ENCODE results near the gene FAHD2A. TPM values are rescaled to one million over a fixed set of nuclear protein-coding genes. Genes with fewer than 3 reads are reported as not detected.

Gene FAHD2A
- total and polyA plus RNA-seq, 2 of the 8 experiments (the other 6 are each of a cell fraction or from before 2014, with no cell fraction given), result 24.2 to 26.7 TPM

- DNase-seq (ENCODE audit: low read depth in 1 of 2, low spot score in 2 of 2) (no peak), FAIRE-seq (no peak)
- no peak overlapping the region for H3K4me3 ChIP-seq (ENCODE audit: extremely low read depth in 1 of 4, insufficient read depth in 2 of 4, low read depth in 3 of 4, low read length in 4 of 4)
- H3K36me3 ChIP-seq (ENCODE audit: control insufficient read depth in 2 of 4, insufficient read depth in 4 of 4, low read length in 3 of 4), result no peaks in the 10 kb centered on the region
- no peak overlapping the region for H2BK5ac ChIP-seq (ENCODE audit: low read depth, low read length)
- no peak overlapping the region for H3K23ac ChIP-seq (ENCODE audit: insufficient read length)
- 87% methylated on average over 17 of the region's 17 CpGs; no CpG with 5 or more reads in 1 of the 2 experiments for WGBS, 2 experiments (ENCODE audit: extremely low coverage in 1 of 2, insufficient coverage in 1 of 2, insufficient read length in 1 of 2, insufficient replicate concordance in 2 of 2, low coverage in 1 of 2, low lambda C conversion rate in 2 of 2, missing lambda C conversion rate in 1 of 2)
- H3K23me2 ChIP-seq (ENCODE audit: low read depth, low read length), result no peaks in the 10 kb centered on the region
- no peaks in the 10 kb centered on the region for H3K79me2 ChIP-seq (ENCODE audit: control insufficient read depth in 1 of 2, insufficient read depth in 2 of 2, low read length in 2 of 2)
- ChIA-PET CTCF (ENCODE audit: partially characterized antibody) (interaction anchor here (0.9 kb wide), 1 partner anchor 26 kb away, joined by 4 read pairs; no protein-coding TSS in a partner anchor), POLR2A (ENCODE audit: partially characterized antibody) (no interaction called here)
- no peak overlapping the region for H2AFZ ChIP-seq (ENCODE audit: low read length)
- no peak overlapping the region for H4K91ac ChIP-seq (replicated peaks; ENCODE audit: insufficient read length, low read length)
- TF ChIP-seq TCF12 (IDR thresholded peaks at IDR 0.05; ENCODE audit: low read depth, low read length), result no peak
- no peak for TF ChIP-seq MAFK (IDR thresholded peaks at IDR 0.05; ENCODE audit: low read depth, low read length)
- TF ChIP-seq RFX5 (IDR thresholded peaks at IDR 0.05; ENCODE audit: borderline replicate concordance, low read depth, low read length), result no peak
- TF ChIP-seq PHF8 (conservative IDR thresholded peaks at IDR 0.05; ENCODE audit: low read depth, low read length), result no peak
- TF ChIP-seq KDM1A (IDR thresholded peaks at IDR 0.05; ENCODE audit: borderline replicate concordance, low read length), result no peak
- TF ChIP-seq ASH2L (IDR thresholded peaks at IDR 0.05; ENCODE audit: low read length), result no peak
- TF ChIP-seq EP300 (IDR thresholded peaks at IDR 0.05; ENCODE audit: borderline replicate concordance in 1 of 2, low read depth in 2 of 2, low read length in 2 of 2), result no peak
- no peak for TF ChIP-seq RXRA (IDR thresholded peaks at IDR 0.05; ENCODE audit: insufficient read depth, low read depth, low read length)
- TF ChIP-seq KDM4A (IDR thresholded peaks at IDR 0.05; ENCODE audit: low read depth, low read length, severe bottlenecking), result no peak
- TF ChIP-seq CREB1 (IDR thresholded peaks at IDR 0.05), result no peak
- no peak for TF ChIP-seq POU5F1 (IDR thresholded peaks at IDR 0.05; ENCODE audit: low read depth, low read length)
- TF ChIP-seq YY1 (IDR thresholded peaks at IDR 0.05; ENCODE audit: low read depth, low read length), result no peak
- no peak overlapping the region for H3K9ac ChIP-seq (replicated peaks in 1 of 4; ENCODE audit: extremely low read depth in 1 of 4, low read depth in 3 of 4, low read length in 3 of 4)
- H2BK120ac ChIP-seq (replicated peaks; ENCODE audit: low read depth, low read length), result no peak overlapping the region
- H3K56ac ChIP-seq (replicated peaks; ENCODE audit: insufficient read length, low read depth, low read length), result no peak overlapping the region
- no peak overlapping the region for H4K8ac ChIP-seq (ENCODE audit: extremely low read depth, insufficient read depth, low read length)
- no peak overlapping the region for H3K14ac ChIP-seq (ENCODE audit: insufficient read length)
- H3K27me3 ChIP-seq (replicated peaks in 1 of 4; ENCODE audit: control insufficient read depth in 3 of 4, extremely low read depth in 1 of 4, insufficient read depth in 3 of 4, low read length in 3 of 4), result no peaks in the 10 kb centered on the region
- no peak overlapping the region for H2BK15ac ChIP-seq (ENCODE audit: low read length)
- H3K79me1 ChIP-seq (ENCODE audit: low read depth, low read length), result no peaks in the 10 kb centered on the region
- H3K4ac ChIP-seq (replicated peaks; ENCODE audit: insufficient read length, low read depth, low read length), result no peak overlapping the region
- H3K27ac ChIP-seq (ENCODE audit: low read depth, low read length), result no peak overlapping the region
- H2BK12ac ChIP-seq (ENCODE audit: low read depth, low read length), result no peak overlapping the region
- no peaks in the 10 kb centered on the region for H4K20me1 ChIP-seq (replicated peaks in 1 of 2; ENCODE audit: control insufficient read depth in 1 of 2, insufficient read depth in 2 of 2, low read length in 2 of 2)
- H3K4me2 ChIP-seq (ENCODE audit: insufficient read depth in 1 of 2, low read depth in 2 of 2, low read length in 2 of 2), result no peak overlapping the region
- H3K9me3 ChIP-seq (ENCODE audit: insufficient read depth in 2 of 2, low read depth in 1 of 2, low read length in 1 of 2), result peaks cover 59 to 90% of the 10 kb centered on the region in 2 experiments
- no peak overlapping the region for H2AK5ac ChIP-seq (ENCODE audit: low read depth, low read length)
- H3K4me1 ChIP-seq (replicated peaks in 1 of 4; ENCODE audit: control insufficient read depth in 3 of 4, insufficient read depth in 4 of 4, low read length in 3 of 4), result peaks cover 0 to 6% (median 0%) of the 10 kb centered on the region in 4 experiments; a peak in 1 of 7 replicates
- H4K5ac ChIP-seq (ENCODE audit: insufficient read length, low read depth, low read length), result no peak overlapping the region
- H2BK20ac ChIP-seq (ENCODE audit: low read length), result no peak overlapping the region
- H3K18ac ChIP-seq (ENCODE audit: extremely low read depth, low read length), result no peak overlapping the region
Observed at GRCh38 chr2:95377216-95378123, 25.0 kb upstream of the FAHD2A start.
